ENCODE results near the gene SNAPC4. TPM values are rescaled to one million over a fixed set of nuclear protein-coding genes. Genes with fewer than 3 reads are reported as not detected.
"Not testable (repeated sequence)": the region's sequence is repeated elsewhere in the genome, so short reads cannot be mapped to it uniquely, and the experiment has no call there.

SNAPC4 gene
- total RNA-seq, 1 experiment from 2014 or later = 10.8 TPM

GRCh38 chr9:136353088-136353487 lies 46.9 kb downstream of the SNAPC4 start:
- no peak for ATAC-seq
- Histone ChIP-seq H3K9me3 (ENCODE audit: control insufficient read depth, insufficient read depth, low read depth, low read length) (no peaks in the 10 kb centered on the region), H3K27ac (ENCODE audit: low read length) (no peak overlapping the region), H3K4me1 (ENCODE audit: control insufficient read depth, insufficient read depth, low read length) (peaks cover 19% of the 10 kb centered on the region), H3K36me3 (ENCODE audit: control insufficient read depth, insufficient read depth, low read length) (no peaks in the 10 kb centered on the region), H3K4me3 (ENCODE audit: low read depth in 2 of 2, low read length in 2 of 2) (no peak overlapping the region), H3K27me3 (ENCODE audit: control insufficient read depth, insufficient read depth, low read length) (no peaks in the 10 kb centered on the region)
- in situ Hi-C loops (cut with HindIII; ENCODE audit: low pct_unique_long_range_greater_than_20kb, low sequenced_read_pairs) = no loop called here
- intact Hi-C loops (cut with micrococcal nuclease; ENCODE audit: unreplicated experiment) = no loop called here
- CTCF ChIA-PET = no interaction called here
- BruUV-seq (replicated peaks) = no TSS peak
- TF ChIP-seq, protein P1, sequence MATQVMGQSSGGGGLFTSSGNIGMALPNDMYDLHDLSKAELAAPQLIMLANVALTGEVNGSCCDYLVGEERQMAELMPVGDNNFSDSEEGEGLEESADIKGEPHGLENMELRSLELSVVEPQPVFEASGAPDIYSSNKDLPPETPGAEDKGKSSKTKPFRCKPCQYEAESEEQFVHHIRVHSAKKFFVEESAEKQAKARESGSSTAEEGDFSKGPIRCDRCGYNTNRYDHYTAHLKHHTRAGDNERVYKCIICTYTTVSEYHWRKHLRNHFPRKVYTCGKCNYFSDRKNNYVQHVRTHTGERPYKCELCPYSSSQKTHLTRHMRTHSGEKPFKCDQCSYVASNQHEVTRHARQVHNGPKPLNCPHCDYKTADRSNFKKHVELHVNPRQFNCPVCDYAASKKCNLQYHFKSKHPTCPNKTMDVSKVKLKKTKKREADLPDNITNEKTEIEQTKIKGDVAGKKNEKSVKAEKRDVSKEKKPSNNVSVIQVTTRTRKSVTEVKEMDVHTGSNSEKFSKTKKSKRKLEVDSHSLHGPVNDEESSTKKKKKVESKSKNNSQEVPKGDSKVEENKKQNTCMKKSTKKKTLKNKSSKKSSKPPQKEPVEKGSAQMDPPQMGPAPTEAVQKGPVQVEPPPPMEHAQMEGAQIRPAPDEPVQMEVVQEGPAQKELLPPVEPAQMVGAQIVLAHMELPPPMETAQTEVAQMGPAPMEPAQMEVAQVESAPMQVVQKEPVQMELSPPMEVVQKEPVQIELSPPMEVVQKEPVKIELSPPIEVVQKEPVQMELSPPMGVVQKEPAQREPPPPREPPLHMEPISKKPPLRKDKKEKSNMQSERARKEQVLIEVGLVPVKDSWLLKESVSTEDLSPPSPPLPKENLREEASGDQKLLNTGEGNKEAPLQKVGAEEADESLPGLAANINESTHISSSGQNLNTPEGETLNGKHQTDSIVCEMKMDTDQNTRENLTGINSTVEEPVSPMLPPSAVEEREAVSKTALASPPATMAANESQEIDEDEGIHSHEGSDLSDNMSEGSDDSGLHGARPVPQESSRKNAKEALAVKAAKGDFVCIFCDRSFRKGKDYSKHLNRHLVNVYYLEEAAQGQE (IDR thresholded peaks at IDR 0.05; ENCODE audit: insufficient read depth in 1 of 2, low read depth in 2 of 2, low read length in 1 of 2) = no peak
- TF ChIP-seq POLR2AphosphoS5 (IDR thresholded peaks at IDR 0.05; ENCODE audit: low read depth, low read length) = no peak
- no peak for DNase-seq (ENCODE audit: low read depth, low spot score)
- POLR2A ChIA-PET = no interaction called here

- no peak for DNase-seq (ENCODE audit: low read depth, low spot score)
- ChIA-PET POLR2A (no interaction called here), CTCF (no interaction called here)
- BruUV-seq (replicated peaks) = no TSS peak
- Histone ChIP-seq H3K27me3 (ENCODE audit: control insufficient read depth, insufficient read depth, low read length) (no peaks in the 10 kb centered on the region), H3K4me3 (ENCODE audit: low read depth in 2 of 2, low read length in 2 of 2) (peak overlapping the region in 1 of 2 experiments; percentile 11; a peak in 1 of 4 replicates), H3K9me3 (ENCODE audit: control insufficient read depth, insufficient read depth, low read depth, low read length) (no peaks in the 10 kb centered on the region), H3K4me1 (ENCODE audit: control insufficient read depth, insufficient read depth, low read length) (peaks cover 19% of the 10 kb centered on the region), H3K27ac (ENCODE audit: low read length) (no peak overlapping the region), H3K36me3 (ENCODE audit: control insufficient read depth, insufficient read depth, low read length) (no peaks in the 10 kb centered on the region)
- intact Hi-C loops (cut with micrococcal nuclease; ENCODE audit: unreplicated experiment) (no loop called here), in situ Hi-C loops (cut with HindIII; ENCODE audit: low pct_unique_long_range_greater_than_20kb, low sequenced_read_pairs) (no loop called here)
- TF ChIP-seq TCF7L2 (IDR thresholded peaks at IDR 0.05; ENCODE audit: low read depth, low read length) = no peak
- TF ChIP-seq, protein P1 (IDR thresholded peaks at IDR 0.05; ENCODE audit: insufficient read depth in 1 of 2, low read depth in 2 of 2, low read length in 1 of 2) = no peak
- TF ChIP-seq, protein P2, sequence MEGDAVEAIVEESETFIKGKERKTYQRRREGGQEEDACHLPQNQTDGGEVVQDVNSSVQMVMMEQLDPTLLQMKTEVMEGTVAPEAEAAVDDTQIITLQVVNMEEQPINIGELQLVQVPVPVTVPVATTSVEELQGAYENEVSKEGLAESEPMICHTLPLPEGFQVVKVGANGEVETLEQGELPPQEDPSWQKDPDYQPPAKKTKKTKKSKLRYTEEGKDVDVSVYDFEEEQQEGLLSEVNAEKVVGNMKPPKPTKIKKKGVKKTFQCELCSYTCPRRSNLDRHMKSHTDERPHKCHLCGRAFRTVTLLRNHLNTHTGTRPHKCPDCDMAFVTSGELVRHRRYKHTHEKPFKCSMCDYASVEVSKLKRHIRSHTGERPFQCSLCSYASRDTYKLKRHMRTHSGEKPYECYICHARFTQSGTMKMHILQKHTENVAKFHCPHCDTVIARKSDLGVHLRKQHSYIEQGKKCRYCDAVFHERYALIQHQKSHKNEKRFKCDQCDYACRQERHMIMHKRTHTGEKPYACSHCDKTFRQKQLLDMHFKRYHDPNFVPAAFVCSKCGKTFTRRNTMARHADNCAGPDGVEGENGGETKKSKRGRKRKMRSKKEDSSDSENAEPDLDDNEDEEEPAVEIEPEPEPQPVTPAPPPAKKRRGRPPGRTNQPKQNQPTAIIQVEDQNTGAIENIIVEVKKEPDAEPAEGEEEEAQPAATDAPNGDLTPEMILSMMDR (IDR thresholded peaks at IDR 0.05) = no peak
- no peak for TF ChIP-seq POLR2AphosphoS5 (IDR thresholded peaks at IDR 0.05; ENCODE audit: low read depth, low read length)
- TF ChIP-seq SIN3A (IDR thresholded peaks at IDR 0.05; ENCODE audit: borderline replicate concordance, insufficient read depth, low read depth, low read length) = no peak
- 0 out of 2 replicates have a peak, but pooled peaks have one; percentile 13 for ATAC-seq
Observed at GRCh38 chr9:136352682-136353081, 47.3 kb downstream of the SNAPC4 start.

GRCh38 chr9:136351868-136352267 lies 48.1 kb downstream of the SNAPC4 start:
- H3K27me3 ChIP-seq (ENCODE audit: control insufficient read depth, insufficient read depth, low read length); in situ Hi-C loops (cut with HindIII; ENCODE audit: low pct_unique_long_range_greater_than_20kb, low sequenced_read_pairs); H3K9me3 ChIP-seq (ENCODE audit: control insufficient read depth, insufficient read depth, low read depth, low read length); ATAC-seq; CTCF ChIA-PET; BruUV-seq (replicated peaks); H3K36me3 ChIP-seq (ENCODE audit: control insufficient read depth, insufficient read depth, low read length); POLR2A ChIA-PET; intact Hi-C loops (cut with micrococcal nuclease; ENCODE audit: unreplicated experiment); H3K27ac ChIP-seq (ENCODE audit: low read length); DNase-seq (ENCODE audit: low read depth, low spot score): not testable (repeated sequence)
- Histone ChIP-seq H3K4me3 (ENCODE audit: low read depth in 2 of 2, low read length in 2 of 2) (peak overlapping the region in 1 of 2 experiments; percentile 7; a peak in 1 of 4 replicates), H3K4me1 (ENCODE audit: control insufficient read depth, insufficient read depth, low read length) (peaks cover 19% of the 10 kb centered on the region)
